Measurements from ENCODE around the gene DEPP1.

- TF ChIP-seq EP300 (conservative IDR thresholded peaks at IDR 0.05; ENCODE audit: poor library complexity, severe bottlenecking) = no peak
- TF ChIP-seq POLR2AphosphoS5 (IDR thresholded peaks at IDR 0.05) = no peak
- TF ChIP-seq, protein P1, sequence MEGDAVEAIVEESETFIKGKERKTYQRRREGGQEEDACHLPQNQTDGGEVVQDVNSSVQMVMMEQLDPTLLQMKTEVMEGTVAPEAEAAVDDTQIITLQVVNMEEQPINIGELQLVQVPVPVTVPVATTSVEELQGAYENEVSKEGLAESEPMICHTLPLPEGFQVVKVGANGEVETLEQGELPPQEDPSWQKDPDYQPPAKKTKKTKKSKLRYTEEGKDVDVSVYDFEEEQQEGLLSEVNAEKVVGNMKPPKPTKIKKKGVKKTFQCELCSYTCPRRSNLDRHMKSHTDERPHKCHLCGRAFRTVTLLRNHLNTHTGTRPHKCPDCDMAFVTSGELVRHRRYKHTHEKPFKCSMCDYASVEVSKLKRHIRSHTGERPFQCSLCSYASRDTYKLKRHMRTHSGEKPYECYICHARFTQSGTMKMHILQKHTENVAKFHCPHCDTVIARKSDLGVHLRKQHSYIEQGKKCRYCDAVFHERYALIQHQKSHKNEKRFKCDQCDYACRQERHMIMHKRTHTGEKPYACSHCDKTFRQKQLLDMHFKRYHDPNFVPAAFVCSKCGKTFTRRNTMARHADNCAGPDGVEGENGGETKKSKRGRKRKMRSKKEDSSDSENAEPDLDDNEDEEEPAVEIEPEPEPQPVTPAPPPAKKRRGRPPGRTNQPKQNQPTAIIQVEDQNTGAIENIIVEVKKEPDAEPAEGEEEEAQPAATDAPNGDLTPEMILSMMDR (IDR thresholded peaks at IDR 0.05; ENCODE audit: poor library complexity, severe bottlenecking) = no peak
- no peak for TF ChIP-seq EZH2 (IDR thresholded peaks at IDR 0.05; ENCODE audit: borderline replicate concordance, insufficient read depth, low read length, poor library complexity, severe bottlenecking)
- TF ChIP-seq TAF1 (IDR thresholded peaks at IDR 0.05; ENCODE audit: low read depth) = no peak
- TF ChIP-seq MXI1 (conservative IDR thresholded peaks at IDR 0.05; ENCODE audit: poor library complexity, severe bottlenecking) = no peak
- no peak for TF ChIP-seq RAD21 (conservative IDR thresholded peaks at IDR 0.05)
These were observed 11.0 kb downstream of the DEPP1 start for GRCh38 chr10:44967616-44968015.
